Ureter (tissue), 1 donor: ENCODE measurements around the gene H3-3A. TPM values are rescaled to one million over a fixed set of nuclear protein-coding genes. Genes with fewer than 3 reads are reported as not detected.

ENCODE experiments used
- DNase-seq: peaks from one replicate; pipeline ENCODE4 v3.0.0-alpha.2; 2020; ENCODE audit warnings: low spot score
- total RNA-seq: library from RNA; stranded (reverse); gene quantifications from one replicate; pipeline ENCODE4 v1.2.4, GENCODE V29; 2023
- donor health status: DM: yes; HTN: yes; CAD: no.

The H3-3A gene
- total RNA-seq, 1 donor from 2014 or later: 501 TPM

- DNase-seq: no peak
Measured at GRCh38 chr1:226054519-226055327, 7.8 kb upstream of the H3-3A start.

DNA sequence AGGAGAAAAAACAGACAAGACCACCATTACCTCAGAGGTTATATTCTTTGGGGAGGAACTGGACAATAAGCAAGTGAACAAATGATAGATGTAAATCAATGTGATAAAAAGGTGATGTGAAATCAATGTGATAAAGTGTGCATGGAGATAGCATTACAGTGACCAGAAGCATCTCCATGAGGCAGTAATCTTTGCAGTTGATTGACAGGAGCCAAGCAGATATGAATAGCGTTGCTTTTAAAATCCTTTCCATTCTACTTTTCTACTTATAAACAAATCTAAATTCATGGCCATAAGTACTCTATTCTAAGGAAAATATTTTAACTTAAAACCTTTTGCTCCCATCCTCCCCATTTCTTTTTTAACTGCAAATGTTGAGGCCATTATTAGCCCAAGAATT is 2.8 kb upstream of the H3-3A start:
- DNase-seq: no peak

GRCh38 chr1:226060427-226060826 is 2.1 kb upstream of the H3-3A start:
- DNase-seq: no peak

GRCh38 chr1:226061068-226061840 is 1.3 kb upstream of the H3-3A start:
- no peak for DNase-seq

- peak; percentile 77 for DNase-seq
Measured at GRCh38 chr1:226061841-226062557, 517 bp upstream of the H3-3A start.

GRCh38 chr1:226063224-226063976 is 884 bp downstream of the H3-3A start:
- peak; percentile 62 for DNase-seq

DNA sequence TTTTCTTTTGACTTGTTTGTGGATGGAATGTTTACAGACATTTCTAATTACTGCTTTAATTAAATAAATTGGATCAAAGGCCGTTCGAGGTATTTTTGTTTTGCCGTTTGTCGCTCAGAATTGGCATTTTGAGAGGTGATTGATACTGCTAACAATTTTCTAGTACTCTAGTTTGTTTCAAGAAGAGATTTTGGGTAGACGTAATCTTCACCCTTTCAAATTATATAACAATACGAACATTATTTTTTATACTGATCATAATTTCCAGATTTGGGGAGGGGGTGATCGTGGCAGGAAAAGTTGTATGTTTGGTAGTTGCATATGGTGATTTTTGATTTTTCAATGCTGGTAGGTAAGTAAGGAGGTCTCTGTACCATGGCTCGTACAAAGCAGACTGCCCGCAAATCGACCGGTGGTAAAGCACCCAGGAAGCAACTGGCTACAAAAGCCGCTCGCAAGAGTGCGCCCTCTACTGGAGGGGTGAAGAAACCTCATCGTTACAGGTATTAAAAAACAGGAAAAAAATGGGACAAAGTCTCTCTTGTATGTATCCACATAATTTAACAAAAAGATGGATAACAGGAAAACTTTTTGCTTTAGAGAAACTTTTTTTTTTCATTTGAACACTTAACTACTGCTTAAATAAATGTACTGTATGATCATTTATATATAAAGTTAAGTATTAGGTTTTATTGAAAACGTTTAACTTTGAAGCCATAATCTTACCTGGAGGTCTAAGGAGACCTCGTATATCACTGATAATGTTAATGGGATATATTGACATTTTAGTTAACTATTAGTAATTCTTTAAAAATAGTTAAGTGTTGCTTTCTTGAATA is 1.7 kb downstream of the H3-3A start:
- DNase-seq: no peak

DNA sequence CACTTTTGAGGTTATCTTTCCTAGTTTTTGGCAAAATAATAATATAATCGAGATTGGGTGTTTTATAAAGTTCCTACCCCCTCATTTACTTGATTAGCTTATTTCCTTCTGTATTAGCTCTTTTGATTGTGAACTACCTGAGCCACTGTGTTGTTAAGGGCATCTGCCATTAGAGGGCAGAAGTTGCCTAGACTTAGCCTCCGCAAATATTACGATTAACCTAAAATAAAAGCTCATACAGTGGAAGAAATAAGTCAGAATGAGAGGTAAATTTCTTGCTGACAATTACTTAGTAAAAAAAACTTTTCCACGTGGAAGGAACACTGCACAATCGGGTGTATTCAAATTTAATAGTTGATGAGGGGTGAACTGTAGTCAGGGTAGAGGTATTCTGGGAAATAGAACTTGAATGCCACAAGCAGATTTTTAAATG is 2.3 kb downstream of the H3-3A start:
- no peak for DNase-seq

- no peak for DNase-seq
Measured at GRCh38 chr1:226066415-226067078, 4.0 kb downstream of the H3-3A start.

- no peak for DNase-seq
Measured at GRCh38 chr1:226069811-226070489, 7.4 kb downstream of the H3-3A start.

DNA sequence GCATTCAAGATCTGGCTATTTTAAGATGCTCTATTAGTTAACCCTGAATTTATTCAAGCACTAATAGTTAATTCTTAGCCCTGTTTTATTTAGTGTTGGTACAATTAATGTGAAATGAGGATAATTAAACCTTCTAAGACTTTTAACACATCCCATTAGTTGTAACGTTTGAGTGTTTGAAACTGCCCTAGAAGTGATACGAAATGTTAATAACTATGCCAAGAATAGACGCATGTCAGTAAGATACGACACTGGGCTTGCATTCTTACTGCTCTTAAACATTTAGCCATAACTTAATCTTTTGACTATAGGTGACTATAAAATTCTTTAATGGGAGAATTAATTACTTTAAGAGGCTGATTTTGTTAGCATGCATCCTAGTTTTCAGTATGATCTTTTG is 9.8 kb downstream of the H3-3A start:
- DNase-seq: no peak

GRCh38 chr1:226073184-226073950 is 10.9 kb downstream of the H3-3A start:
- no peak for DNase-seq

DNA sequence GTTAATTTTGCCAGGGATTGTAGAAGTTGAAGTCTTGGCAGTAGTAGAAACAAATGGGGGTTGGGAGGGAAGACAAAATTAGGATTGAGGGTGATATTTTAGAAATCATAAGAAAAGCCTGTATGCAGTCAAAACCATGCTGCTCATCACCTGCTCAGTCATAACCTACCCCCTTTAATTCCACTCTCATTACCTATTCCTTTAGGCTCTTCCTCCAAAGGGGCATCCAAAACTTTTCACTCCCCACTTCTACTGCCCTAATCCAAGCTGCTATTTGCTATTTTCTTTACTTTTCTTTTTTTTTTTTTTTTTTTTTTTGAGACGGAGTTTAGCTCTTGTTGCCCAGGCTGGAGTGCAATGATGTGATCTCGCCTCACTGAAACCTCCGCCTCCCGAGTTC is 11.5 kb downstream of the H3-3A start:
- no peak for DNase-seq

DNA sequence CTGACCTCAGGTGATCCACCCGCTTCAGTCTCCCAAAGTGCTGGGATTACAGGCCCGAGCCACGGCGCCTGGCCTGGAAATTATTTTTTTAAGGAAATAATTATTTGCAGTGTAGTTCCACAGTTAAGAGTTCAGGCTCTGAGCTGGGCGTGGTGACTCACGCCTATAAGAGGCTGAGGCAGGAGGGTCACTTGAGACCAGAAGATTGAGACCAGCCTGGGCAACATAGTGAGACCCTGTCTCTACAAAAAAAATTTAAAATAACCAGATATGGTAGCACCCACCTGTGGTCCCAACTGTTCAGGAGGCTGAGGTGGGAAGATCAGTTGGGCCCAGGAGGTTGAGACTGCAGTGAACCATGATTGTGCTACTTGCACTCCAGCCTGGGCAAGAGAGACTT is 13.9 kb downstream of the H3-3A start:
- no peak for DNase-seq

GRCh38 chr1:226078374-226078773 is 15.9 kb downstream of the H3-3A start:
- no peak for DNase-seq

DNA sequence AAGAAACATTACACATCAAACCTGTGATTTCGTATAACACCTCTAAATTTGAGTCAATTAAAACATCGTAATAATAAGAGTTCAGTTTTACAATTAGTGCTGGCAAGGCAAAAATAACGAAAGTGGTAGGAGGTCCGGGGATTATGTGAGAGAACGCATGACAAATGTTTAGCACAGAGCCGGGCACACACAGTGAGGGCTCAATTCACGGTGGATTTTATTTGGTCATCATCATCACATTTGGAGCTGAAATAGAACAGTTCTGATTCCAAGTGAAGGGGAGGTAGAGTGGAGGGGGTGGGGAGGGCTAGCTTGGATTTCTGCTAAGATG is 20.0 kb downstream of the H3-3A start:
- DNase-seq: no peak

DNA sequence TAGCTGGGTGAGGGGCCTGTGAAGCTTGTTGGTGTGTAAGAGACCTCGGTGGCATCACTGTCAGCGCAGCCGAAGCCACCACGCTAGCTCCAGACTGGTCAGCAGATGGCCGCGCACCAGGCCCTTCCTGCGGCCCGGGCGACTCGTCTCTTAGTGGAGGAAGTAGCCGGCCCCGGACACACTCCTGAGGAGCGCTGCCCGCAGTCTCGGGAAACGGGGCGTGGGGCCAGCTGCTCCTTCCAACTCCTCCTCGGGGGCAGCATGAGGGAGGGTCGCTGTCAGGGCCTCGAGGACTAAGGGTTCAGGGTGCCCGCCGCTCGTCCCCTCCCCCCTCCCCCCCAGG is 20.4 kb downstream of the H3-3A start:
- peak; percentile 64 for DNase-seq

GRCh38 chr1:226083302-226084101 is 21.0 kb downstream of the H3-3A start:
- DNase-seq: peak; percentile 93
